ENCODE results near the gene TUG1.

DNA sequence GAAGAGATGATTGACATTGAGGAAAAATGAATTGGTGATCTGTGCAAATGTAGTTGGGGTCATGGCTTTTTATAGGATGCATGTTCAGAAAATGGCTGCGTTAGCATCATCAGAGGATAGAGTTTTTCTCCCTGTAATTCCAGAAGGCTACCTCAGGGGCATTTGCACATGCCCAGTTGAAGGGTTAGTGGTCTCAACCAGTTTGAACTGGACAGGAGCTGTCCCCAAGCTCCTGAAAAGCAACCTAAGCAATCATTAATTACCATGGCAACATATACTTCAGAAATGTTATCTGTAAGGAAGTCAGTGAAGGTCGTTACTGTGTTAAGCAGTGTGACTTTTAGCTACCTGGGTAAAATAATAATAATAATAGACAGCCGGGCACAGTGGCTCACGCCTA, 29.3 kb downstream of the TUG1 start:
- TF ChIP-seq POLR2A (IDR thresholded peaks at IDR 0.05), result no peak
- TF ChIP-seq, protein P1, sequence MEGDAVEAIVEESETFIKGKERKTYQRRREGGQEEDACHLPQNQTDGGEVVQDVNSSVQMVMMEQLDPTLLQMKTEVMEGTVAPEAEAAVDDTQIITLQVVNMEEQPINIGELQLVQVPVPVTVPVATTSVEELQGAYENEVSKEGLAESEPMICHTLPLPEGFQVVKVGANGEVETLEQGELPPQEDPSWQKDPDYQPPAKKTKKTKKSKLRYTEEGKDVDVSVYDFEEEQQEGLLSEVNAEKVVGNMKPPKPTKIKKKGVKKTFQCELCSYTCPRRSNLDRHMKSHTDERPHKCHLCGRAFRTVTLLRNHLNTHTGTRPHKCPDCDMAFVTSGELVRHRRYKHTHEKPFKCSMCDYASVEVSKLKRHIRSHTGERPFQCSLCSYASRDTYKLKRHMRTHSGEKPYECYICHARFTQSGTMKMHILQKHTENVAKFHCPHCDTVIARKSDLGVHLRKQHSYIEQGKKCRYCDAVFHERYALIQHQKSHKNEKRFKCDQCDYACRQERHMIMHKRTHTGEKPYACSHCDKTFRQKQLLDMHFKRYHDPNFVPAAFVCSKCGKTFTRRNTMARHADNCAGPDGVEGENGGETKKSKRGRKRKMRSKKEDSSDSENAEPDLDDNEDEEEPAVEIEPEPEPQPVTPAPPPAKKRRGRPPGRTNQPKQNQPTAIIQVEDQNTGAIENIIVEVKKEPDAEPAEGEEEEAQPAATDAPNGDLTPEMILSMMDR (IDR thresholded peaks at IDR 0.05), result no peak
